Vagina (tissue), 2 donors: ENCODE measurements around the gene TOX4. TPM values are rescaled to one million over a fixed set of nuclear protein-coding genes. Genes with fewer than 3 reads are reported as not detected.
A peak's percentile ranks its signal among the peaks of the same experiment; 100 is the strongest.

Source experiments
- DNase-seq, 2 donors: peaks; one replicate each; pipeline ENCODE4 v3.0.0-alpha.2; 2017; ENCODE audit errors: extremely low spot score in 2 of 2
- H3K27ac ChIP-seq: fragments of 200-600 bp; sonication (generic); one replicate; pipeline ENCODE4 v1.5.1; 2019
- H3K27me3 ChIP-seq: fragments of 200-600 bp; sonication (generic); one replicate; pipeline ENCODE4 v1.5.1; 2019
- H3K36me3 ChIP-seq, 2 donors: fragments of 200-600 bp; sonication (generic); one replicate each; pipeline ENCODE4 v1.5.1; 2017 to 2019
- H3K4me1 ChIP-seq: fragments of 200-600 bp; sonication (generic); one replicate; pipeline ENCODE4 v1.5.1; 2019
- H3K4me3 ChIP-seq, 2 donors: fragments of 200-600 bp; sonication (generic); 1 replicate in 1 of 2; 2 replicates in 1 of 2; pipeline ENCODE4 v1.5.1; 2016 to 2019
- H3K9me3 ChIP-seq: fragments of 200-600 bp; sonication (generic); one replicate; pipeline ENCODE4 v1.5.1; 2019
- CTCF ChIP-seq, 3 experiments: fragments of 450-650 bp in 2 of 3; fragments of 200-600 bp in 1 of 3; sonication (generic) in 1 of 3; IDR thresholded peaks; one replicate each; pipeline ENCODE4 v1.5.1; 2017 to 2019; ENCODE audit warnings: antibody characterized with exemption in 3 of 3, mild to moderate bottlenecking in 2 of 3, moderate library complexity in 2 of 3
- POLR2A ChIP-seq, 2 donors: fragments of 450-650 bp; IDR thresholded peaks; one replicate each; pipeline ENCODE4 v1.6.1; 2017; ENCODE audit warnings: antibody characterized with exemption in 2 of 2, mild to moderate bottlenecking in 2 of 2, moderate library complexity in 2 of 2
- POLR2AphosphoS5 ChIP-seq, 2 donors: sonication (generic); formaldehyde crosslinking; IDR thresholded peaks; one replicate each; pipeline ENCODE4 v1.9.0; 2017; ENCODE audit warnings: antibody characterized with exemption in 2 of 2, mild to moderate bottlenecking in 2 of 2, low read depth in 1 of 2; ENCODE audit not compliant: insufficient read depth in 1 of 2
- intact Hi-C: fragments of 100-400 bp; cut with DNase I; formaldehyde crosslinking; loops from one replicate; pipeline ENCODE4 v1.15.1; 2023
- total RNA-seq: library from RNA; depleted of rRNA; stranded (reverse); fragments of >200 nt; gene quantifications from one replicate; pipeline ENCODE4 v1.2.3, GENCODE V29; 2016

The TOX4 gene
- total RNA-seq, 1 donor from 2014 or later: 23.3 TPM

- Histone ChIP-seq H3K27me3 (no peaks in the 10 kb centered on the region), H3K27ac (peak overlapping the region; percentile 84), H3K4me3 (peak overlapping the region; percentile 79 to 90), H3K4me1 (peaks cover 6% of the 10 kb centered on the region), H3K9me3 (no peaks in the 10 kb centered on the region), H3K36me3 (no peaks in the 10 kb centered on the region)
- no peak for DNase-seq
- TF ChIP-seq POLR2AphosphoS5 (IDR thresholded peaks at IDR 0.05; ENCODE audit: insufficient read depth in 1 of 2, low read depth in 1 of 2) (no peak), CTCF (IDR thresholded peaks at IDR 0.05) (no peak), POLR2A (IDR thresholded peaks at IDR 0.05) (no peak)
- intact Hi-C loops: no loop called here
Observed at GRCh38 chr14:21526672-21527317, 49.8 kb downstream of the TOX4 start.

GRCh38 chr14:21527318-21527679 is 50.3 kb downstream of the TOX4 start:
- Histone ChIP-seq H3K27me3 (no peaks in the 10 kb centered on the region), H3K27ac (no peak overlapping the region), H3K9me3 (no peaks in the 10 kb centered on the region), H3K4me3 (no peak overlapping the region), H3K4me1 (peaks cover 6% of the 10 kb centered on the region), H3K36me3 (no peaks in the 10 kb centered on the region)
- no peak for TF ChIP-seq CTCF (IDR thresholded peaks at IDR 0.05)
- intact Hi-C loops: no loop called here
- DNase-seq: no peak

GRCh38 chr14:21528381-21529348 is 51.7 kb downstream of the TOX4 start:
- peaks cover 6% of the 10 kb centered on the region for H3K4me1 ChIP-seq
- TF ChIP-seq POLR2A (IDR thresholded peaks at IDR 0.05) (no peak), CTCF (IDR thresholded peaks at IDR 0.05) (no peak), POLR2AphosphoS5 (IDR thresholded peaks at IDR 0.05; ENCODE audit: insufficient read depth in 1 of 2, low read depth in 1 of 2) (no peak)
- H3K9me3 ChIP-seq: no peaks in the 10 kb centered on the region
- H3K27me3 ChIP-seq: no peaks in the 10 kb centered on the region
- no peak for DNase-seq
- H3K4me3 ChIP-seq: no peak overlapping the region
- H3K36me3 ChIP-seq: no peaks in the 10 kb centered on the region
- no peak overlapping the region for H3K27ac ChIP-seq
- intact Hi-C loops: no loop called here

GRCh38 chr14:21529515-21529914 is 52.5 kb downstream of the TOX4 start:
- intact Hi-C loops: no loop called here
- TF ChIP-seq POLR2A (IDR thresholded peaks at IDR 0.05): no peak
- no peak for TF ChIP-seq CTCF (IDR thresholded peaks at IDR 0.05)
- TF ChIP-seq POLR2AphosphoS5 (IDR thresholded peaks at IDR 0.05; ENCODE audit: insufficient read depth in 1 of 2, low read depth in 1 of 2): no peak
- H3K27me3 ChIP-seq: no peaks in the 10 kb centered on the region
- DNase-seq: no peak
- no peaks in the 10 kb centered on the region for H3K9me3 ChIP-seq
- H3K27ac ChIP-seq: no peak overlapping the region
- peaks cover 6% of the 10 kb centered on the region for H3K4me1 ChIP-seq
- no peak overlapping the region for H3K4me3 ChIP-seq
- no peaks in the 10 kb centered on the region for H3K36me3 ChIP-seq

GRCh38 chr14:21533294-21533693 is 56.3 kb downstream of the TOX4 start:
- Histone ChIP-seq H3K27ac (no peak overlapping the region), H3K9me3 (no peaks in the 10 kb centered on the region), H3K36me3 (no peaks in the 10 kb centered on the region), H3K27me3 (no peaks in the 10 kb centered on the region), H3K4me1 (peaks cover 15% of the 10 kb centered on the region), H3K4me3 (no peak overlapping the region)
- no peak for DNase-seq
- no peak for TF ChIP-seq POLR2A (IDR thresholded peaks at IDR 0.05)
- TF ChIP-seq CTCF (IDR thresholded peaks at IDR 0.05): no peak
- TF ChIP-seq POLR2AphosphoS5 (IDR thresholded peaks at IDR 0.05; ENCODE audit: insufficient read depth in 1 of 2, low read depth in 1 of 2): no peak
- intact Hi-C loops: no loop called here
